HuH-7.5 (cell line): ENCODE data around the gene TP73.

Experiments
- DNase-seq: peaks from one replicate; pipeline ENCODE4 v3.0.0; 2011; ENCODE audit warnings: low spot score

Gene TP73

DNA sequence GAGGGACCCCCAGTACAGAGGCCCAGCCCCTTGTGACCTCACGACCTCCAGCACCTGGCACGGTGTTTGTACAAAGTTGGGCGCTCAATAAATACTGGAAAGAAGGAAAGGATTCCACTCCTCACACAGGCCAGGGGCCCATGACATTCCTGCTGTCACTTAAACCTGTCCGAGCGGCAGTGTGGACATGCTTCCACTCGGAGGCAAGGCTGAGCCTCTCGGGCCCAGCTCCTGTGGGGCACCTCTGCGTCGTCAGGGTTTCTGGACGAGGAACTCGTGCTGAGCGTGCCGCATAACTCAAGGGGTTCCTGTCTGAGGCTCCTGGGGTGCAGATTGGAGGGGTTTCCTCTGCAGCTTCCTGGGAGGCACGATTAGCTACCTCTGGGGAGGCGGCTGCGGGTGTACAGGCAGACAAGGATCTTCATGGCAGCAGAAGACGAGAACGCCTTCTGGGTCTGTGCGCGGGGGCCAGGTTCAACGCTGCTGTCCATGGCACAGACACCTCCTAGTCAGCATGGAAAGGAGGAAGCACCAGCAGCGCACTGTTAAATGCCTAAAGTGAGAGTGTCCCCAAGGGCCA lies 116.6 kb downstream of the TP73 start:
- DNase-seq, result no peak

- DNase-seq, result no peak
These were observed 117.9 kb downstream of the TP73 start for GRCh38 chr1:3770047-3770765.

DNA sequence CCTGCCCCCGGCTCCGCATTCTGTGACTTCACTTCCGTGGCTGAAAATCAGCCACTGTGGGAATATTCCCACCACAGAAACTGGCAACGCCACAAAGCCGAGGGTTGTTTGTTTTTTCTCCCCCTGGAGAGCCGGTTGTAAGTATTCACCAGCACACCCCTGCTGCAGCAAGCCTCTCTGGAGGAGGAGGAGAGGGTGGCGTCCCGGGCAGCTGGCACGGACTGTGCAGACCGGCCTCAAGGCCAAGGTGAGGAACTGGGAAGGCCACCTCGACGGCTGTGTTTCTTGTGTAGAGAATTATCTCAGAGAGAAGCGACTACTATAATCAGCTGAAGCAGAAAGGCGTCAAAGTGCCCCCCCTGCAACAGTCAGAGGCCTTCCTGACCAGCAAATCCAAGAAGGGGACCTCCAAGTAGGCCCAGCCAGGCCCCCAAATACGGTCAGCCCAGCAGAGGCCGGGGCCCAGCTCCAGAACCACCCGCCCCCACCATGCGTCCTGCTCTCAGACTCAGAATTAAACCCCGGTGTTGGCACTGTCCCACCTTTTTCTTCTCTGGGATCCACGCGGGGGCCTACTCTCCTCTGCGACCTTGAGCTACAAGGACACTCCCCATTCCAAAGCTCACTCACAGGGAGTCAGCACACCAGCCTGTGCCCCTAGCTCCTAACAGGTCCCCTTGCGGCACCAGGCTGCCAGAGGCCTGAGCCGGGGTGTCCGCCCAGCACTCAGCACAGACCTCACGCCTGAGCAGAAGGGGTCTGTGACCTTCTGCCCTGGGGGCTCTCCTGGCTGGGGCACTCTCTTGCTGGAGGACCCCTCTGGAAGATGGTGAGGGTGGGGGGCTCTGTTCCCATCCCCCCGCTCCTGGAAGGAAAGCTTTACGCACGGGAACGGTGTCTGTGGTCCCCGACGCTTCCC lies 119.1 kb downstream of the TP73 start:
- peak; percentile 60 for DNase-seq

DNA sequence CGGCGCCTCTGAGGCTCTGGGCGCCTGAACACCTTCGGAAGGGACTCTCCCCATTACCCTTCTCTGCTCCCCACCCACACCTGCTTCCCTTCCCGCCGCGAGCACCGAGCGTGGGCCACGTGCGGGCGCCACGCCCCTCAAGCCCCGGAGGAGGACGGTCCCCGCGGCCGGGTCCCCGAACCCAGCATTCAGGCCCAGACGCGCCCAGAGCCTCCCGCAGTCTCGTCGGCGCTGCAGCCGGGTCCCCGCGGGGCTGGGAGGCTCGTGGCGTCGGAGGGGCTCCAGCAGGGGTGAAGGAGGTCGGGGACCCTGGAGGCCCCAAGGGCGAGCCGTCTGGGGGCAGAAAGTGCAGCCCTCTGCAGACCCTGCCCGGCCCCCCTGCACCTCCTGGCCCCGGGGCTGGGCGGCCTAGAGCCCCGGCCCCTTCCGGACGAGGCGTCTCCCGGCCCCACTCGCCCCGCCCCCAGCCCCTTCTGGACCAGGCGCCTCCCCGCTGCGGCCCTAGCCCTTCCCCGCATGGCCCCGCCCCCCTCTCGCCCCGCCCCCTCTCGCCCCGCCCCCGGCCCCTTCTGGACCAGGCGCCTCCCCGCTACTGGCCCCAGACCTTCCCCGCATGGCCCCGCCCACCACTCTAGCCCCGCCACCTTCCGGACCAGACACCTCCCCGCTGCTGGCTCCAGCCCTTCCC lies 119.9 kb downstream of the TP73 start:
- peak; percentile 93 for DNase-seq

GRCh38 chr1:3772715-3773571 lies 120.6 kb downstream of the TP73 start, which contains the start of gene SMIM1:
SMIM1 (plus strand) TSS chr1:3772749; CDS start chr1:3775374, 2,625 bp downstream.
- no peak for DNase-seq

DNA sequence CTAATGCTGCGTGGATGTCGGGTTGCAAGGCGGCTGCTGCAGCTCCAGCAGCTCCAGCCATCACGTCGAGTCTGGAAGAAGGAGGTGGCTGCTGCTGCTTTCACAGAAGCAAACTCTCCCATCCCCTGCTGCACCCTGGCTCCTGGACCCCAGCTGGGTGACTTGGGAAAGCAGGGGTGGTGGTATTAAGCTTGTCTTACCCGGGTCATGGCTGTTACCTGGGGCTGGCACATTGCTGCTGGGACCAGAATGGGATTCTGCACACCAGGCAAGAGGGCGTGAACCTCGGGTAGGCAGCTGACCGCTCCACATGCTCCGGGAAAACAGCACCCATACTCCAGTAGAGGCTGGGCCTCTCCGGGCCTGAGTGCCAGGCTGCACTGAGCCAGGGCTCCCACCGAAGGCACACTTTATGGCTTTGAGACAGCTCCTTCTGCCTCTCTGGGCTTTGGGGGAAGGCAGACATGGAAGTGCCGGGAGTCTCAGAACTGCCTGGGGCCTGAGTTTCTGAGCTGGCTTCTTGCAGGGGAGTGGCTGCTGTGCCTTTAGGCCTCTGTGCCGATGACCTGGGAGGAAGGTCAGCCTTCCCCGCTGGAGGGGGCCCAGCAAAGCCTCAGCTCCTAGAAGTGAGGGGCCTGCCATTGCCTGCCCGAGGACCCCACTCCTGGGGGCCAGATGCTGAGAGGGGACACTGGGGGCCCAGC lies 121.4 kb downstream of the TP73 start:
- DNase-seq, result no peak

- DNase-seq, result no peak
These were observed 122.1 kb downstream of the TP73 start for GRCh38 chr1:3774276-3774945.

- DNase-seq, result no peak
These were observed 122.7 kb downstream of the TP73 start for GRCh38 chr1:3774946-3775489.

DNA sequence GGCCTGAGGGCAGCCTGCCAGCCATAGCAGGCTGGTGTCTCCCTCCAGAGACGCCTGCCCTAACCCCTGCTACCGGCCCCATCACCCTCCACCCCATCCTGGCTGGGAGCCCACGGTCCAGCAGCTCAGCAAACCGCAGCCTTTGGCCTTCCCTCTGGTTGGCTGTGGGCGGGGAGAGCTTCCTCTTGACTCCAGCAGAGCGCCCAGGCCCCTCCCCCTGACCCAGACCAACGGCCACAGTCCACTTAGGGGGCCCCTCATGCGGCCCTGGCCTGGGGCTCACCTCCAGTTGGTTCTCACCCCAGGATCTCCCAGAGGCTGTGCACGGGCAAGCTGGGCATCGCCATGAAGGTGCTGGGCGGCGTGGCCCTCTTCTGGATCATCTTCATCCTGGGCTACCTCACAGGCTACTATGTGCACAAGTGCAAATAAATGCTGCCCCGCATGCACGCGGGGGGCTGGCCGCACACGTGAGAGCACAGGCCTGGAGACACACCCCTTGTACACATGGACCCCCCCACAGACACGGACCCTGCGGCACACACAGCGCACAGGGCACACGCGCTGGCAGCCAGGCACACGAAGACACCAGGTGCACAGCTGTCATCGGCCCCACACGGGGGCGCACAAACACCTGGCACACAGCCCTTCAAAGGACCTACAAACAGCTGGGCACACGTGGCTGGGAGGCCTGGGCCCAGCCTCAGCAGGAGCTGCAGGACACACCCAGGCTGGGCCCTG lies 123.3 kb downstream of the TP73 start:
- peak; percentile 80 for DNase-seq

GRCh38 chr1:3776231-3776961 lies 124.1 kb downstream of the TP73 start:
- DNase-seq, result no peak

GRCh38 chr1:3777078-3777547 lies 124.8 kb downstream of the TP73 start:
- DNase-seq, result no peak

DNA sequence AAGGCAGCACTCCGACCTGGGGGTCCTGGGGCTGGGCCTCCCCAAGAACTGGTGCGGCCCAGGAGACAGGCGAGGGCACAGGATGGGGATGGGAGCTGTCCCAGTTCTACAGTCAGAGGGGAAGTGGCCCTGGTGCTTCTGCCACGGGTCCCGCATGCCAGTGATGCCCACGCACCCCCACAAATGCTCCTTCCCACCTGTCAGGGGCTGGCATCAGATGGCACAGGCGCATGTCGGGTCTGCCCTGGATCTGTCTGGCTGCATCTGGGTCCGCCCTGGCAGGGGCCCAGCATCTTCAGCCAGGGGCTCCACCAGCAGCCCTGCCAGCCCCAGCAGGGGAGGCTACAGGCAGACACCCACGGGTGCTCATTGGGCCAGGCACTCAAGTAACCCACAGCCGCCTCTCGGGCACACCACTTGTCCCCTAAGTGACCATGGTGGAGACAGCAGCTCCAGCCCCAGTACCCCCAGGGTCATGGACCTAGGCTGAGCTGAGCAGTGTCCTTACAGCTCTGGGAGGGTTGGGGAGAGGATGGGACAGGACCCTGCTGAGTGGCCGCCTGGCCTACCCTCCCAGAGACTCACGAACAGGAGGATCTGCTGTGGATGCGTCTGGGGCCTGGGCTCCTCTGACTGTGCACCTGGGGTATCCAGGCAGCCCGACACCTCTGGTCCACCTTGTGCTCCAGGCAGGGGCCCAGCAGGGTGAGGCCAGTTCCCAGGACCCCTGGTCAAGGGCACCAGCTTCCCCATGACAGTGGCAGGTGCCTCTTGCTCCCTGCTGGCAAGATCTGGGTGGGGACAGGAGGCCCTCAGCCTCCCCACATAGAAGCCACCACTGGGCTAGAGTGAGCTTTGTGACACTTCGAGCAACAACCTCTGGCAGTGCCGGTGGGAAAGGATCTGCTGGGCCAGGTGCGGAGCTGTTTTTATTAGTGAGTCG lies 125.6 kb downstream of the TP73 start:
- no peak for DNase-seq

GRCh38 chr1:3778590-3779264 lies 126.4 kb downstream of the TP73 start:
- no peak for DNase-seq

GRCh38 chr1:3779265-3779911 lies 127.1 kb downstream of the TP73 start:
- DNase-seq, result no peak

GRCh38 chr1:3779912-3780416 lies 127.6 kb downstream of the TP73 start:
- DNase-seq, result no peak

DNA sequence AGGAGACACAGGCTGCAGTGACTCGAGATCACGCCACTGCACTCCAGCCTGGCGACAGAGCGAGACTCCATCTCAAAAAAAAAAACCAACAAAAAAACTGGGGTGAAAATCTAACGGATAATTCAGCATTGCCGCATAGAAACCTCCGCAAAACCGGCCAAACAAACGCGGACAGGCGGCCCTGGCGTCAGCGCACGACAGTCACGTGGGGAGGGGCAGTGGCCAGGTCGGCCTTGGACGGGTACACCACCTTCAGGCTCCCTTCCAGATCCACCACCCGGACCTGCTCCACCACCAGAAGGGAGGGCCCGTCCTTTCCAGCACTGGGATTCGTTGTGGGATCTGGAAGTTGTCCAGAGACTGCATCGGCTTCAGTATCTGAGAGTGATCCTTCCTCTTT lies 128.6 kb downstream of the TP73 start:
- no peak for DNase-seq
